Fibroblast of pulmonary artery (primary cell): ENCODE data around the gene GTF2H4.
A peak's percentile ranks its signal among the peaks of the same experiment; 100 is the strongest.

Source experiments
- DNase-seq: peaks from one replicate; pipeline ENCODE4 v3.0.0-alpha.2; 2010; ENCODE audit warnings: low read depth
- H3K4me3 ChIP-seq: replicated peaks from 2 replicates; pipeline ENCODE4 v1.5.1; 2011; ENCODE audit warnings: low read depth, mild to moderate bottlenecking, control low read depth, low read length, moderate library complexity
- TF ChIP-seq, protein P1 (sequence below): IDR thresholded peaks from 2 replicates; pipeline ENCODE4 v1.5.1; 2011; ENCODE audit warnings: mild to moderate bottlenecking, control low read depth, low read length, inconsistent platforms; ENCODE audit errors: missing control alignments

GTF2H4 gene

DNA sequence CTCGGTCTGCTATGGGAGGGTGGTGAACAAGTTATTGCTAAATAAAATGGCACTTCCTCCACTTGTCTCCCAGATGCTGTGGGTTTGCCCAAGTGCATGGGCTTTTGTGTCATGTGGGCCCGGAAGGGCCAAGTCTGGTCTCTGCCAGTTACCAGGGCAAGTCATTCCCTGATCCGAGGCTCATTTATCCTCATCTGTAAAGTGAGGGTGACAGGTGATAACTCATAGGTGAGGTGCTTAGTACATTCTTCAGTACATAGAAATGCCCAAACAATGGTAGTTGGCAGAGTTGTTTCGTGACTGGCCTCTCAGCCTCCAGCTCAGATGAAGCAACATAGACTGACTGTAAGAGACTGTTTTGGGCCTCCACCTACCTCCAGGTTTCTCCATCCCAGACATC, 30.7 kb downstream of the GTF2H4 start:
- H3K4me3 ChIP-seq, result no peak overlapping the region
- no peak for DNase-seq
- TF ChIP-seq, protein P1, sequence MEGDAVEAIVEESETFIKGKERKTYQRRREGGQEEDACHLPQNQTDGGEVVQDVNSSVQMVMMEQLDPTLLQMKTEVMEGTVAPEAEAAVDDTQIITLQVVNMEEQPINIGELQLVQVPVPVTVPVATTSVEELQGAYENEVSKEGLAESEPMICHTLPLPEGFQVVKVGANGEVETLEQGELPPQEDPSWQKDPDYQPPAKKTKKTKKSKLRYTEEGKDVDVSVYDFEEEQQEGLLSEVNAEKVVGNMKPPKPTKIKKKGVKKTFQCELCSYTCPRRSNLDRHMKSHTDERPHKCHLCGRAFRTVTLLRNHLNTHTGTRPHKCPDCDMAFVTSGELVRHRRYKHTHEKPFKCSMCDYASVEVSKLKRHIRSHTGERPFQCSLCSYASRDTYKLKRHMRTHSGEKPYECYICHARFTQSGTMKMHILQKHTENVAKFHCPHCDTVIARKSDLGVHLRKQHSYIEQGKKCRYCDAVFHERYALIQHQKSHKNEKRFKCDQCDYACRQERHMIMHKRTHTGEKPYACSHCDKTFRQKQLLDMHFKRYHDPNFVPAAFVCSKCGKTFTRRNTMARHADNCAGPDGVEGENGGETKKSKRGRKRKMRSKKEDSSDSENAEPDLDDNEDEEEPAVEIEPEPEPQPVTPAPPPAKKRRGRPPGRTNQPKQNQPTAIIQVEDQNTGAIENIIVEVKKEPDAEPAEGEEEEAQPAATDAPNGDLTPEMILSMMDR, result no peak

DNA sequence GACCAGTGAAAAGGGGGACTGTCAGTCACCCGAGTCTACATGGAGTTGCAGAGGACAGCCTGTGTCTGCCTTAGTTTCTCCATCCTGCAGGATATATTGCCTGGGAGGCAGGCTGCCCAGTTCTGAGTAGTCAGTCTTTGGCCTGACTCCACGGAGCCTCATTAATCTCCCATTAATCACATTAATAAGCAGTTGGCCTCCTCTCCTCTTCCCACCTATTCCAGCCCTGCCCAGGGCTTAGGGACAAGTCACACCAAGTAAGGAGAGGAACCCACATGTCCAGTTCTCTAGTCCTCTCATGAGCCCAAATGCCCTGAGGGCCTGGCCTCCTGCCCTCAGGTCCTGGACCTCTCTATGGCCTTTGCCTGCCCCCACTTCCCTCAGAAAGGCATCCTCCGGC, 31.5 kb downstream of the GTF2H4 start:
- TF ChIP-seq, protein P1, result no peak
- no peak overlapping the region for H3K4me3 ChIP-seq
- no peak for DNase-seq

DNA sequence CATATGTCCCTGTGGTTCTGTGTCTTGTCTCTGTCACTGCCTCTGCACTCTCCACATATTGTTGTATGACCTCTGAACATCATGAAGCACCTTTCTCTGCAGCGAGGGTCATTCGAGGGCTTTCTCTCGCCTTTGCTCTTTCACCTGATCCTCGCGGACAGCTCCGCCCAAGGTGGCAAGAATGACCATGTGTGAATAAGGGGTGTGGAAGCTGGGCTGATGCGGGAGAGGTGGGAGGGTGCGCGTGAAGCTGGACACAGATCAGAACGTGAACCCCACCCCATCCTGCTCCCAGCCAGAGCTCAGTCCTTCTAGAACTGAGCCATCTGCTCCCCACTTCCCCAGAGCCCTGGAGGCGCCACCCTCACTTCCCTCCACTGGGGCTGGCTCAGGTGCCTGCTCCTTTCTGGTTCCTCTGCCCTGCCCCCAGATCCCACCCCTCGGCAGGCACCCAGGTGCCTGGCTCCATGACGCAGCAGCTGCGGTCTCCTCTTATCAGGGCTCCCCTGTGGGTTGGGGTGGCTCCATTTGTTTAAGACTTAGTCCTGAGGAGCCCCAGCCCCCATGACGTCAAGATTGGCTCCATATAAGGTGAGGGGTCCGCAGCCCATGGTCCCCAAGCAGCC, 32.5 kb downstream of the GTF2H4 start, which contains the start of gene MUCL3:
Gene MUCL3 (plus strand): TSS at position 613 of the 626 bp plus-strand sequence. CDS start 27 bp downstream, outside the sequence.
- DNase-seq, result no peak
- no peak within 1 kb of the TSS for H3K4me3 ChIP-seq
- TF ChIP-seq, protein P1, result no peak

DNA sequence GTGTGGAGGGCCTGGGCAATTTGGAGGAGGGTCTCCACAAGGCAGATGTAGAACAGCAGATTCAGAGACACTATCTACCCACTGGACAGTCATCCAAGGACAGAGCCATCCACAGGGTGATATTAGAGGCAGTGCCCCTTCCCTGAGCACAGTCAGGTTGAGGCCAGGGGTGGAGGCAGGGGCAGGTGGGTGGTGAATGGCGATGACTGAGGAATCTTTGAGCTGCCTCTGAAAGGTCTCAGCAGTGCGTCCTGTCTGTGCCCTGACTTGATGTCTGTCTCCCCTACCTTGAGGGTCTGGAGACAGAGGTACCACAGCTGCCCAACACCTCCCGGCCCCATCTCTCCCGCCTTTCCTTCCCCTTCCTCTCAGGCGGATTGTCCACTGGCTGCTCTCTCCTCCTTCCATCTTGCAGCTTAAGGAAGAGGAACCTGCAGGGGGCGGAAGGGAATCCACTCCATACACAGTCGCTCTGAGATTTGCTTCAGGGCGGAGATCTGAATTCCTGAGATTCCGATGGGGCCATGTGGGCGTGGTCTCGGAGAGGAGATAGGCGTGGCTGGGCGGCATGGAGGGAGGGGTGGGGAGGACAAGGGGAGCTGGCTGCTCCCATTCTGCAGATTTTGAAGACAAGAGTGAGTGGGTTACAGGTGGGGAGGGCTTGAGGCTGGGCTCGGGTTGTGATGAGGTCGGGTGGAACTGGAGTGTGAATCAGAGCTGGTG, 34.5 kb downstream of the GTF2H4 start:
- DNase-seq, result peak; percentile 85
- TF ChIP-seq, protein P1, result peak; percentile 72
- H3K4me3 ChIP-seq, result no peak overlapping the region

DNA sequence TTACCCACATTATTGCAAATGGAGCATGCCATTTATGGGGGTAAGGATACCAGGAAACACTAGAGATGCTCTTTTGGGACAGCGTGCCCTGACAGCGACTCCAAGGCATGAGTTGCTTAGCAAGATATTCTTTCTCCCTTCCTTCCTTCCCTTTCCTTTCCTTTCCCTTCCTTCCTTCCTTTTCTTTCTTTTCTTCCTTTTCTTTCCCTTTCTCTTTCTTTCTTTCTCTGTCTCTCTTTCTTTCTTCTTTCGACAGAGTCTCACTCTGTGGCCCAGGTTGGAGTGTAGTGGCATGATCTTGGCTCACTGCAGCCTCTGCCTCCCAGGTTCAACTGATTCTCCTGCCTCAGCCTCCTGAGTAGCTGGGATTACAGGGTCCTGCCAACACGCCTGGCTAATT, 36.0 kb downstream of the GTF2H4 start:
- TF ChIP-seq, protein P1, result no peak
- H3K4me3 ChIP-seq, result no peak overlapping the region
- DNase-seq, result no peak

DNA sequence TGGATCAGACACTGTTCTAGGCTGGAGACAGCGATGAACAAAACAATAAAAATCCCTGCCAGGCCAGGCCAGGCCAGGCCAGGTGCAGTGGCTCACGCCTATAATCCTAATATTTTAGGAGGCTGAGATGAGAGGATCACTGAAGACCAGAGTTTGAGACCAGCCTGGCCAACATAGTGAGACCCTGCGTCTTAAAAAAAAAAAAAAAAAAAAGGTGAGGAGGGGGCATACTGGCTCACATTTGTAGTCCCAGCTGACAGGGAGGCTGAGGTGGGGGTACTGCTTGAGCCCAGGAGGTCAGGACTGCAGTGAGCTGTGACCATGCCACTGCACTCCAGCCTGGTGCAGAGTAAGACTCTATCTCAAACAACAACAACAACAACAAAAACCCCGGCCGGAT, 37.3 kb downstream of the GTF2H4 start:
- no peak for DNase-seq
- TF ChIP-seq, protein P1, result no peak
- H3K4me3 ChIP-seq, result no peak overlapping the region
